CD4-positive, alpha-beta T cell treated with Interleukin-10 for 1 hour (primary cell): ENCODE results near the gene PCYT1B.

Experiments
- DNase-seq: peaks from one replicate; pipeline ENCODE4 v3.0.0-alpha.2; 2020

The PCYT1B gene

DNA sequence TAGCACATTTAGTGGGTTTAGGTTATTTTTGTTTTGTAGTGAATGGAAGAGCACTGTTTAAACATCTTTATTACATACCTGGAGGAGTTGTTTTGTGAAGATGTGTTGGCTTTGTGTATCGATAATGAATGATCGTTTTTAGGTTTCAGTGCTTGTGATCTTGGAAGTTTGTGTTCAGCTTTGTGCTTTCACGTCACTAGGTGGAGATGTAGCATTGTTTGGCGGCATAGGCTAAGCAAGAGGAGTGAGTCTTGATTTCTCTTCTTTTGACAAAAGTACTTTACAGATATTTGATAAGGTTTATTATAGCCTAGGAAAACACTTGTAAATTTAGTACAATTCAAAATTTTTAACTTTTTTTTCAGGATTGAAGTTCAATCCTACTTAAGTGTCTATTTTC is 131.7 kb downstream of the PCYT1B start:
- no peak for DNase-seq

DNA sequence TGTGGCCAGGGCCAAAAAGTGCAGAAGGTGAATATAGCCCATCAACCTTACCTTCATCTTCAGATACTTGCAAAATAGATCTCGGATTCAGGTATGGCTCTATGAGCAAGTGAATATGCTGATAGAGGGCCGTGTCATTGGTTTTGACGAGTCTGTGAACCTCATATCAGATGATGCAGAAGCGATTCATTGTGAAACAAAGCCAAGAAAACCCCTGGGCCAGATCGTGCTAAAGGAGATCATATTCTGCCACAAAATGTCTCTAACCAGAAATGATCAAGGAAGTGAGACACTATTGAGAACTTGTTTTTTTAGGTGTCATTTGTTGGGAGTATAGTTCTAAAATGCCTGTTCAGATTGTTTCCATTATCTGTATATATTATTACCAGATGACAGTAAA is 133.7 kb downstream of the PCYT1B start:
- no peak for DNase-seq

DNA sequence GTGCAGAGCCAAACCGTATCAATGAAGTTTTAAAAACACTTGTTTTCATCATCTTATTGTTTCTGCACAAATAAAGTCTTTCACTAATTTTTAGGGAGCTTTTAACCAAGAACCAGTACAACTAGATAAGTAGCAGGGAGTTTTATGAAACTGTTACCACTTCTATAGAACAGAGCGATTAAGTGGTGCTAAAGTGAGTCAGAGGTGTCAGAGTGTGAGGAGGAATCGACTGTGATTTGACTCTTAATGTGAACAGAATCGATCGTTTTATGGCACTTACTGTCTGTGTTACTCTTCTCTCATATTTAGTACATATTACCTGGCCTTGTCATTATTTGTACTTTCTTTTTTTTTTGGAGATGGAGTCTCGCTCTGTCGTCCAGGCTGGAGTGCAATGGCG is 138.8 kb downstream of the PCYT1B start:
- DNase-seq, result no peak
